K562 (cell line): ENCODE measurements around the gene NEDD4L. TPM values are rescaled to one million over a fixed set of nuclear protein-coding genes. Genes with fewer than 3 reads are reported as not detected.

Experiments used
- ATAC-seq: fragments of 200-7000 bp; cut with Tn5 transposase; 3 replicates; pipeline ENCODE4 v1.9.1; 2020; ENCODE audit warnings: moderate library complexity
- BruUV-seq: library from RNA; stranded (reverse); fragments of 400-500 nt; replicated peaks from 2 replicates; lab custom pipeline; 2021; lab: Mats Ljungman, UMichigan
- CTCF ChIA-PET: fragments of 300-600 bp; formaldehyde crosslinking; extraction: SDS; loops from one replicate; lab custom pipeline; 2021; ENCODE audit warnings: low intra/inter-chr PET ratio; lab: Yijun Ruan, JAX
- POLR2A ChIA-PET: fragments of 300-600, 350-650 bp; sonication (Branson Sonifier 250); formaldehyde crosslinking; extraction: SDS; loops from one replicate; lab custom pipeline; 2021; ENCODE audit warnings: antibody characterized with exemption, inconsistent platforms; lab: Yijun Ruan, JAX
- DNase-seq, 4 experiments: peaks; one replicate each; pipeline versions ENCODE4 v3.0.0 to v3.0.0-alpha.2; 2011 to 2018; ENCODE audit warnings: low spot score in 3 of 4, mixed read lengths in 3 of 4; ENCODE audit errors: extremely low read depth in 1 of 4
- FAIRE-seq: peaks from 2 replicates; lab custom pipeline; 2011; peaks lifted over from hg19 to GRCh38; lab: Jason Lieb, UNC
- H2AFZ ChIP-seq: 2 replicates; pipeline ENCODE4 v1.6.0; 2011; ENCODE audit warnings: low read depth, low read length, control low read depth, inconsistent platforms
- H3K27ac ChIP-seq: fragments of 200-600 bp; 3 replicates; pipeline ENCODE4 v1.8.0; 2011; ENCODE audit warnings: low read depth, mild to moderate bottlenecking, control low read depth, inconsistent platforms, low read length, moderate library complexity, mixed read lengths; ENCODE audit errors: extremely low read depth
- H3K27me3 ChIP-seq, 2 experiments: fragments of 300-600 bp in 1 of 2; 2 replicates in 1 of 2; 3 replicates in 1 of 2; pipeline versions ENCODE4 v1.6.0 to v1.8.0; 2011; ENCODE audit warnings: inconsistent platforms in 2 of 2, low read length in 2 of 2, mild to moderate bottlenecking in 1 of 2, mixed read lengths in 1 of 2, moderate library complexity in 1 of 2; ENCODE audit not compliant: control insufficient read depth in 2 of 2, insufficient read depth in 2 of 2
- H3K36me3 ChIP-seq: fragments of 300-600 bp; 3 replicates; pipeline ENCODE4 v1.8.0; 2011; ENCODE audit warnings: mild to moderate bottlenecking, low read length, inconsistent platforms; ENCODE audit not compliant: control insufficient read depth, insufficient read depth
- H3K4me1 ChIP-seq, 2 experiments: fragments of 200-600 bp in 1 of 2; replicated peaks in 1 of 2; 2 replicates in 1 of 2; 3 replicates in 1 of 2; pipeline versions ENCODE4 v1.5.1 to v1.8.0; 2011; ENCODE audit warnings: inconsistent platforms in 2 of 2, low read length in 2 of 2, mild to moderate bottlenecking in 1 of 2, mixed read lengths in 1 of 2, moderate library complexity in 1 of 2; ENCODE audit not compliant: control insufficient read depth in 2 of 2, insufficient read depth in 2 of 2
- H3K4me2 ChIP-seq: 2 replicates; pipeline ENCODE4 v1.6.1; 2011; ENCODE audit warnings: low read length, control low read depth, inconsistent platforms, mixed read lengths; ENCODE audit not compliant: insufficient read depth
- H3K4me3 ChIP-seq: fragments of 200-600 bp; sonication (generic), shearing (Covaris generic); 2 replicates; pipeline ENCODE4 v1.5.1; 2016; ENCODE audit warnings: control low read depth, inconsistent platforms
- H3K79me2 ChIP-seq: fragments of 200-600 bp; 3 replicates; pipeline ENCODE4 v1.8.0; 2011; ENCODE audit warnings: low read length, inconsistent platforms; ENCODE audit not compliant: control insufficient read depth, insufficient read depth
- H3K9ac ChIP-seq, 2 experiments: 2 replicates each; pipeline versions ENCODE4 v1.6.0 to v1.6.1; 2011; ENCODE audit warnings: low read depth in 2 of 2, low read length in 2 of 2, control low read depth in 1 of 2, inconsistent platforms in 1 of 2, mild to moderate bottlenecking in 1 of 2, mixed read lengths in 1 of 2; ENCODE audit not compliant: insufficient read depth in 1 of 2
- H3K9me1 ChIP-seq: one replicate; pipeline ENCODE4 v1.6.0; 2011; ENCODE audit warnings: inconsistent platforms, mild to moderate bottlenecking, low read length, moderate library complexity; ENCODE audit not compliant: control insufficient read depth, insufficient read depth
- H3K9me3 ChIP-seq: replicated peaks from 2 replicates; pipeline ENCODE4 v1.5.1; 2011; ENCODE audit warnings: low read depth, low read length, inconsistent platforms; ENCODE audit not compliant: control insufficient read depth, insufficient read depth
- H4K20me1 ChIP-seq: replicated peaks from 2 replicates; pipeline ENCODE4 v1.6.1; 2011; ENCODE audit warnings: low read length, inconsistent platforms, mixed read lengths; ENCODE audit not compliant: control insufficient read depth, insufficient read depth
- ETV5 ChIP-seq: sonication (generic); formaldehyde crosslinking; IDR thresholded peaks from 2 replicates; pipeline ENCODE4 v1.4.0; 2020; ENCODE audit warnings: low read depth, mild to moderate bottlenecking, missing genetic modification reagents
- HMG20B ChIP-seq: fragments of 250-450 bp; sonication (Bioruptor Pico); IDR thresholded peaks from 2 replicates; pipeline ENCODE4 v1.5.0; 2021; ENCODE audit warnings: mild to moderate bottlenecking
- KLF10 ChIP-seq: fragments of 250-450 bp; sonication (Bioruptor Pico); IDR thresholded peaks from 2 replicates; pipeline ENCODE4 v1.6.1; 2021; ENCODE audit warnings: matching md5 sums
- LEF1 ChIP-seq: fragments of 450-650 bp; IDR thresholded peaks from 2 replicates; pipeline ENCODE4 v1.6.1; 2016; ENCODE audit warnings: mild to moderate bottlenecking
- MAX ChIP-seq: sonication (generic); formaldehyde crosslinking; IDR thresholded peaks from 2 replicates; pipeline ENCODE4 v1.9.0; 2022; ENCODE audit warnings: mild to moderate bottlenecking, missing genetic modification reagents
- MTA2 ChIP-seq: fragments of 450-650 bp; IDR thresholded peaks from 2 replicates; pipeline ENCODE4 v1.6.1; 2016; ENCODE audit warnings: low read depth
- PHF8 ChIP-seq: fragments of 200-600 bp; sonication (generic); IDR thresholded peaks from 2 replicates; pipeline ENCODE4 v1.6.1; 2012; ENCODE audit warnings: mixed run types, mild to moderate bottlenecking, inconsistent platforms, low read length, moderate library complexity, borderline replicate concordance
- ZC3H4 ChIP-seq: sonication (generic); formaldehyde crosslinking; IDR thresholded peaks from 2 replicates; pipeline ENCODE4 v1.9.0; 2021; ENCODE audit warnings: missing genetic modification reagents, borderline replicate concordance
- ZFP91 ChIP-seq: sonication (generic); formaldehyde crosslinking; IDR thresholded peaks from 2 replicates; pipeline ENCODE4 v1.8.0; 2022; ENCODE audit warnings: mild to moderate bottlenecking, missing genetic modification reagents
- ZNF518B ChIP-seq: fragments of 250-450 bp; sonication (Bioruptor Pico); IDR thresholded peaks from 2 replicates; pipeline ENCODE4 v1.5.0; 2021; ENCODE audit warnings: mild to moderate bottlenecking, moderate library complexity
- ZNF586 ChIP-seq: fragments of 450-650 bp; formaldehyde crosslinking; conservative IDR thresholded peaks from 2 replicates; pipeline ENCODE4 v1.4.0; 2020; ENCODE audit warnings: mild to moderate bottlenecking, moderate library complexity
- ZNF644 ChIP-seq: fragments of 200-800 bp; sonication (Bioruptor generic); IDR thresholded peaks from 2 replicates; pipeline ENCODE4 v1.6.1; 2016; ENCODE audit warnings: low read depth, missing genetic modification characterization, missing compliant biosample characterization
- WGBS: fragments of 100-300 bp; shearing (Covaris generic); methylation state at CpG from one replicate; pipeline ENCODE4 v1.1.6; 2016; ENCODE audit warnings: low coverage, mixed read lengths; ENCODE audit not compliant: insufficient coverage; ENCODE audit errors: missing lambda C conversion rate; 5-methylcytosine and 5-hydroxymethylcytosine counted together
- in situ Hi-C: fragments of 300-500 bp; cut with MboI; formaldehyde crosslinking; loops from 4 replicates; pipeline ENCODE4 v1.15.0; 2018; ENCODE audit warnings: inconsistent platforms, mixed read lengths
- intact Hi-C: fragments of 100-400 bp; cut with micrococcal nuclease; formaldehyde crosslinking; loops from 2 replicates; pipeline ENCODE4 v1.14.2; 2022
- polyA plus RNA-seq, 8 experiments: library from polyadenylated mRNA; depleted of rRNA in 4 of 8; stranded (reverse) in 5 of 8; unstranded in 3 of 8; fragments of >200 nt; fragmentation: Nextera tagmentation in 2 of 8; fragmentation: Illumina TruSeq in 1 of 8; extraction: Ambion mirVana in 2 of 8; extraction: Trizol in 1 of 8; gene quantifications; 2 replicates each; pipeline versions ENCODE4 v1.2.1 to v1.2.3, GENCODE V29; 2011 to 2014; ENCODE audit warnings: inconsistent platforms in 1 of 8, missing spikeins in 1 of 8
- total RNA-seq, 7 experiments: library from RNA; depleted of rRNA in 6 of 7; stranded (reverse); fragments of >200 nt in 6 of 7; fragmentation: Illumina TruSeq in 2 of 7; extraction: Trizol in 2 of 7; gene quantifications; 2 replicates each; pipeline versions ENCODE4 v1.2.1 to v1.2.3, GENCODE V29; 2011 to 2021; ENCODE audit warnings: low replicate concordance in 1 of 7
- TF ChIP-seq, protein P1 (sequence below): fragments of 250-450 bp; sonication (Bioruptor Pico); IDR thresholded peaks from 2 replicates; pipeline ENCODE4 v1.8.0; 2021; ENCODE audit warnings: borderline replicate concordance, mild to moderate bottlenecking, moderate library complexity; ENCODE audit not compliant: poor library complexity, severe bottlenecking
- TF ChIP-seq, protein P2 (sequence below), 2 experiments: fragments of 450-650 bp in 1 of 2; sonication (generic) in 1 of 2; formaldehyde crosslinking in 1 of 2; IDR thresholded peaks in 1 of 2; conservative IDR thresholded peaks in 1 of 2; 2 replicates each; pipeline versions ENCODE4 v1.6.1 to v1.8.1; 2016 to 2023; ENCODE audit warnings: mild to moderate bottlenecking in 2 of 2, moderate library complexity in 2 of 2, inconsistent platforms in 1 of 2, missing genetic modification reagents in 1 of 2

Gene NEDD4L
- total and polyA plus RNA-seq, 9 of the 15 experiments (the other 6 are each of a cell fraction or from before 2014, with no cell fraction given) = 8.1 to 33.4 (median 19.9) TPM

GRCh38 chr18:58344861-58345463 is 300.9 kb downstream of the NEDD4L start:
- H3K4me2 ChIP-seq = no peak overlapping the region
- intact Hi-C loops (no loop called here), in situ Hi-C loops (no loop called here)
- no peaks in the 10 kb centered on the region for H3K79me2 ChIP-seq
- no peak overlapping the region for H3K27ac ChIP-seq
- no peaks in the 10 kb centered on the region for H3K27me3 ChIP-seq
- no peaks in the 10 kb centered on the region for H4K20me1 ChIP-seq
- H3K4me3 ChIP-seq = no peak overlapping the region
- CTCF ChIA-PET = no interaction called here
- H3K4me1 ChIP-seq = no peaks in the 10 kb centered on the region
- FAIRE-seq (no peak), DNase-seq (no peak), ATAC-seq (no peak)
- H3K36me3 ChIP-seq = peaks cover 6% of the 10 kb centered on the region; the same call in 1 of the 3 replicates
- BruUV-seq = no TSS peak
- POLR2A ChIA-PET = interaction anchor here (0.6 to 1.2 kb wide), 3 partner anchors 8 to 402 kb away, joined by 3 read pairs; no protein-coding TSS in a partner anchor
- 84% methylated on average over 8 of the region's 8 CpGs for WGBS
- no peaks in the 10 kb centered on the region for H3K9me3 ChIP-seq
- TF ChIP-seq ZNF586 (CRISPR knock-in tag) (no peak), LEF1 (no peak), ZFP91 (CRISPR knock-in tag) (no peak), MTA2 (no peak), ZNF644 (tag) (no peak), MAX (no peak), PHF8 (no peak), HMG20B (no peak), ETV5 (no peak), KLF10 (no peak), ZC3H4 (no peak), ZNF518B (CRISPR knock-in tag) (no peak)
- TF ChIP-seq, protein P1, sequence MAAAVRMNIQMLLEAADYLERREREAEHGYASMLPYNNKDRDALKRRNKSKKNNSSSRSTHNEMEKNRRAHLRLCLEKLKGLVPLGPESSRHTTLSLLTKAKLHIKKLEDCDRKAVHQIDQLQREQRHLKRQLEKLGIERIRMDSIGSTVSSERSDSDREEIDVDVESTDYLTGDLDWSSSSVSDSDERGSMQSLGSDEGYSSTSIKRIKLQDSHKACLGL (CRISPR knock-in tag) = no peak
- TF ChIP-seq, protein P2, sequence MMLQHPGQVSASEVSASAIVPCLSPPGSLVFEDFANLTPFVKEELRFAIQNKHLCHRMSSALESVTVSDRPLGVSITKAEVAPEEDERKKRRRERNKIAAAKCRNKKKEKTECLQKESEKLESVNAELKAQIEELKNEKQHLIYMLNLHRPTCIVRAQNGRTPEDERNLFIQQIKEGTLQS (IDR thresholded peaks at IDR 0.05) = no peak
- TF ChIP-seq, protein P2 (CRISPR knock-in tag; conservative IDR thresholded peaks at IDR 0.05) = no peak
- no peak overlapping the region for H3K9ac ChIP-seq
- H2AFZ ChIP-seq = no peak overlapping the region
- no peaks in the 10 kb centered on the region for H3K9me1 ChIP-seq
